GM11168 (cell line): ENCODE data around the gene MYO5B.

ENCODE experiments used
- in situ Hi-C: fragments of 300-500 bp; cut with MboI; formaldehyde crosslinking; loops from one replicate; pipeline ENCODE4 v1.12.0; 2022; ENCODE audit warnings: low sequenced_read_pairs; ENCODE audit not compliant: unreplicated experiment

MYO5B gene

DNA sequence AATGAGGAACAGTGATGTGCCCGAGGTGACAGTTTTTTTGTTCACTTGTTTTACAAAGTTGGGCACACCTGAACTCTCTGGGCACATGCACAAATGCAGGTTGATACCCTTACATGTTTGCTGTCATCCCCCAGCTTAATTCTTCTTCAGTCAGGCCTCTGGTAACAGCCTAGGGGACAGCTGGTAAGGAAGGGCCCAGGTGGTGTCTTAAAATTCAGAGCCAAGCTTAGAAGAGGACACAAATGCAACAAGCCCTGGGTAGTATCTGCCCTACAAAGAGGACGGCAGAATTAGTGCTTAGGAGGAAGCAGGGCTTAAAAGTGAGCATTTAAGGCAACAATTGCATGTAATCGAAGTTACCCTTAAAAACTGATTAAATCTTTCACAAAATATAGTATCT lies 209.7 kb downstream of the MYO5B start:
- in situ Hi-C loops: no loop called here

DNA sequence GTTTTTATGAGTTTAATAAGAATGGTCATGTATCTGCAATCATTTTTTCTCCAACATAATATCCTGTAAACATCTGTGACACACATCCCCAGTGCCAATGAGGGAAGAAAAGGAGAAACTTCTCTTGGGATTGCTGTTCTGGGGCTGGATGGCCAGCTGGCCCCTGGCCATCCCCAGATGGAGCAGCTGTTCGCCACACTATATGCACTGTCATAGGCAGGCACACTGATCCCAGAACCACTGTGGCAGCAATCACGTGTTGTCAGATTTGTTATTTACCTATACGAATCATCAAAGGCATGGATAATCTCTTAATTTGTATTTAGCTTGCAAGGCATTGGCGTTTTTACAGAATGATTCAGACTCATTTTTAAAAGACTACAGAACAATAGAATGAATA lies 214.1 kb downstream of the MYO5B start:
- in situ Hi-C loops: no loop called here

DNA sequence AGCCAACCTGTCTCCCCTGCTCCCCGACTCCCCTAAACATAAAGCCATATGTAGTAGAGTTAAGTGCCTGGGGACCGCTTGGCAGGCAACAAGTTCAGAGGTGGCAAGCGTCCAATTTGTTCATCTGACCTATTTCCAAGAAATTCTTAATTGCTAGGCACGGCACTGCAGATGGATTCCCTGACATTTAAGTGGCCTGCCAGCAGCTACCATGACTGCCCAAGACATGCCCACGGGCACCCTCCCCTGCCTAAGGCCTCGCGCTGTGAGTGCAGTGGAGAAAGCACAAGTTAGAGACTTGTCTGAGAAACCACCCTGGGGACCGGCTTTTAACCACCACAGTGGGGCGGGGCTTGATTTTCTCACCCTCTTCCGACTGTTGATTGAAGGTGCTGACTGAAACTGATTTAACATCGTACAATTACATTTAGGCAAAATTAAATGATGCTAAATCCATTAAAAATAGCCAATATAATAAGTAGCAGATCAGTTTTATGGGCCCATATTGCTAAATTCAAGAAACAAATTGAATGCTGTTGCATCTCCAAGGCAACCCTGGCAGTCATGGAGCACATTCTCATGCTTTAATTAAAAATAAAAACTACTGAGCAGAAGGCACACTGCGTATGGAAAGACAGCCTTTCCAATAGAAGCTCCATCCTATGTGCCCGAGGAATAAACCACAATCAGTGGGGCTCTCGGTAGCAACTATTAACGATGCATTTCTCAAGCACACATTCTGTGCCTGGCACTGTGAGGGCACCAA lies 218.0 kb downstream of the MYO5B start:
- in situ Hi-C loops: no loop called here

DNA sequence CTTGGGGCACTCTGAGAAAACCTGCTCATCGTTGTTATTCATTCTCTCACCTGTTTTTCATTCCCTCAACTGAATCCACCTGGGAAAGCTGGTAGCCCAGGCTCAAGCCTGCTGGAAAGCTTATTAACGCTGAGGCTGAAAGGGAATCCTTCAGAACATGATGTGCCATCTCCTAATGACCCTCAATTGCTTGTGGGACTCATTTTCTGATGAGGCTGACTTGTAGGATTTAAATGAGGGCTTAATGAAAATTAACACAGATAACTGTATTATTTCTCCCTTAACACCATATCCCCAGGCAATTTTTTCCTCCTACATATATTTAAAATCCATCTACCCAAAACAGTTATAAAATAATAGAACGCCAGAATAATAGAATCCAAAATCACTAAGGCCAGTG lies 218.9 kb downstream of the MYO5B start:
- in situ Hi-C loops: no loop called here

DNA sequence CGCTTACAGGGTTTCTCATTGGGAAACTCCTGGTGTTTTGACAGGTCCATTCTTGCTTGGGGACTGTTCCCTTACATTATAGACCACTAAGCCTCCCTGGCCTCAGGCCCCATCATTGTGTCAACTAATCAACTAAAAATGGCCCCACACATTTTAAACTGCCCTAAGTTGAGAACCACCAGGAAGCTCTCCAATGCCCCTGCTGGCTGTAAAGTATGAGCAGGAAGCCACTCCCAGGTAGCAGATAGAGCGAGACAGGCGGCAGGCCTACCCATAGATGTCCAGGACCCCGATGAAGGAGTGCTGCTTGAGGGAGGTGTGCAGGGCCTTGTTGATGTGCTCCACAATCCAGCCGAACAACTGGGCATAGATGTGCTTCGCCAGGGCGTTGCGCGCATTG lies 220.9 kb downstream of the MYO5B start:
- in situ Hi-C loops: no loop called here

DNA sequence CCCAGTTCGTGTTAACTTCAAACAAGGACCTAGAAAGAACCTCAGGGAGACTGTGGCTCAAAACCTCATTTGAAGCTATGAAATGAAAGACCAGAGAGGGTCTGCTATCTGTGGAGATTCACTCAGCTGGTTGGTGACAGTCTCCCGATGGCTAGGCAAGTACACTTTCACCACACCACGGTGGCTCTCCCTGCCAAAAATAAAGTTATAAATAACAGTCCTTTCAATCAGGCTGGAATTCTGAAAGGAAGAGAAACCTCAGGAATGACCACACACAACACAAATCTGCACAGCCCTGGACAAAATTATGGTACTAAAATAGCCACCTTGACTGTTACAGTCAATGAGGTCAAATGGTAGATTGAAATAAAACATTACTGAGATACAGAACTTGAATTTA lies 221.4 kb downstream of the MYO5B start:
- in situ Hi-C loops: no loop called here

DNA sequence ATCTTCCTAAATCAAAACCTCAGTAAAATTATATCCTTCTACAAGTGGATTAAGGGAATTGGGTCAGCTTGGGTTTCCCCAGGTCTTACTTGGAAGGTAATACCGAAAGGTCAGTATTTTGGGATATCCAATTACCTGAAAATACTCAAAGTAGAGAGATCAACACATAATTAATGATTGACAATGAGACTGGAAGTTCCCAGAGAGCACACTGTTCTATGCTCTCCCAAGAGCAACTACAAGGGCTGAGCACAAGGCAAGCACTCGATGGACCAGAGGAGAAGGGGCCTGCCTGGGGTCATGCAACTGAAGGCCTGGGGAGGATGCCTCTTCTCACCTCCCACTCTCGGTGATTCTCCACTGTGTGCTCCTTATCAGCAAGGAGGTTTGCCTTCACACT lies 222.4 kb downstream of the MYO5B start:
- in situ Hi-C loops: no loop called here

DNA sequence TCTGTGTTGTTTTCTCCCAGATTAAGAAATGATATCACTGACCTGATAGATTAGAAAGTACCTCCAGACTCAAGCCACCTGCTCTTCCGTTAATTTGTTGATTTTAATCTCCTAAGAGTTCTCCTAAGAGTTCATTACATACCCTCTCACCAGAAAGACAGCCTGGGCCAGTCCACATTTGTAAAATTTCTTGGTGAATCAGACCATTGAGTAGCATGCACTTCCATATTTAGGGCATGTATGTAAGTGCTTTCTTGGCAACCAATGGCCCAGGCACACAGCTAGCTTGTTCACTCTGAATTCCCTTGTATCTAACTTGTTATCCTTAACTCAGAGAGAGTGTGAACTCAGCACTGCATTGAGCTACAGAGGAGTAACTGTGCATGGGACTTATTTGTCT lies 223.5 kb downstream of the MYO5B start:
- in situ Hi-C loops: no loop called here

DNA sequence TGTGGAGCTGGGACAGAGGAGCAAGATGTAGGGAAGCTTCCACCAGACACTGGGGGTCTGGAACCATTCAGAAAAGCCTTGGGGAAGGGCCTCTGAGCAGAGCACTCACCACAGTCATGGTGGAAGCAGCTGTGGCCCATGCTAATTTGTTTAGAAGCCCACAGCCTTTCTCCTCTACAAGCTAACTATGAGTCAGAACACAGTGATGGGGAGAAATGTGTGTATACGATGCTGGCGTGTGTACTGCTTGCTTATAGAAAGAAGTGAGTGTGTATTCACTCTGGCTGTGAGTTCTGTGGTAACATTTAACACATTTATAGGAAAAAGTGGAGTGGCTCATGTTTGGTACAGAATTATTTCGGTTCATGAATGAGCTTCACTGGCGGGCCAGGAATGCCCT lies 224.6 kb downstream of the MYO5B start:
- in situ Hi-C loops: no loop called here

DNA sequence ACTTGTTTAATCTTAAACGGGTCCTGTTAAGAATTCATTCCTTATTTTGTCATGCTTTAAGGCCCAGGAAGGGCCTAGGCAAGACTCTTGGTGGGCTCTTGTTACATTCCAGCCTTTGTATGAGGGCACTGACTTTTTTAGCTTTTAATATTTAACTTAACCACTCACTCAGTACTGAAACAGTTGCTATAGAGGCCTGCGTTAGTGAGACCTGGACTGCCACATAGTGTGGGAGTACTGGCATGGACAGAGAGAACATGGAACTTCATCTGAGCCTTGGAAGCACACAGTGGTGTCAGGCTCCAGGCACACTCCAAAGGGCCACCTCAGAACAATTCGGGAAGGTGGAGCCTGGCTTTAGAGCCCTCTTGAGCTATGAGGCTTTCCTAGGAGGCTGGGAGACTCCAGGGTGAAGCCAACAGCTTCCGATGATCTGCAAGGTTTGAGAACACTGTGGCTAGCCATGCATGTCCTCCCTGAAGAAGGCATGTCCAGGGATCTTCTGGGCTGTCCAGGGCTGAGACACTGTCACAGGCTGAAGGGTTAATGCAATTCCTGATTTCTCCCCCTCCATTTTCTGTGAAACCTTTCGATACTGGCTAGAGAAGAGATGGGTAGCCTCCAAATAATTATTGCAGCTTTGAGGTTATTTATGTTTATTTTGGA lies 226.2 kb downstream of the MYO5B start:
- in situ Hi-C loops: no loop called here

DNA sequence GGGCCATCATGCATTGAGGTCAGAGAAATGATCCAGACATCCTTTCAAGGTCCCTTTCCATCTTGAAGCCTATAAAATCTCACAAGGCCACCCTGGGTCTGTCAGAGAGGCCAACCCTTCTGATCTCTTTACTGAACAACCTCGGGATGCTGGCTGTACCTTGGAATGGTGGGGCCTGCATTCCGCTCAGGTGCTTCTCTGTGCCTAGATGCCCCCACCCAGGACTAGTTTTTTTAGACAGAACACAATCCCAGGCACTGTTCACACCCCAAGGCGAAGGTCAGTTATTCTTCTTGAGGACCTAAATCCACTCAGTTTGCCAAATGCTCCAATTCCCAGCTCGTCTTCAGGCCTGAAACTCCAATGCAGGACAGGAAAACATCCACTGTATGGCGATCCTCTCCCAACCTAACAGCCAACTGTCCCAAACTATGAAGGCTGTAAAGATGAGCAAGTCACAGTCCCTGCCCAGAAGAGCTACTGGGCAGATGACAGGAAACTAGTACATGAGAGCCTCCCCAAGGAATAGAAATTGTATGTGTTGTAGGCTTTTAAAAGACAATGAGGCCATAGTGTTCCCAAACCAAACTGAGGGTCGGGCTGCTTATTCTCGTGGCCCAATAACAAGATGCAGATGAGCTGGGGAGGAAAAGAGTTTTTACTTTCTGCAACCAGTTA lies 227.2 kb downstream of the MYO5B start:
- in situ Hi-C loops: no loop called here

DNA sequence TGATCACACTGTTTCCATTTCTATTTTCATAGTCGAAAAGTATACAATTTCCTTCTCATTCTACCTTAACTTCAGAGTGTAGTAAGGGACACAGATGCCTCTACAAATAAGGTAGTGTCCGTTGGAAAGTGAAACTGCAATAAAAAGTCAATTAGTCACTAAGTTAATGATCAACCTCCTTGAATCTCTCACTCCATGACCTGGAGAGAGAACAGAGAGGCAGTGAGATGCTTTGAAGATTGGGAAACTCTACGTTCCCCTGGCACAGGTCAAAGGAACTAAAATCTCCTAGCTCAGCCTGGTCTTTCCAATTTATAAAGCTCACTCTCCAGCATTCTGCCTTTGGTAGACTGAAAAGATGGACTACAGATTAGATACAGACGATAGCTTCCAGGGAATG lies 227.8 kb downstream of the MYO5B start:
- in situ Hi-C loops: no loop called here

DNA sequence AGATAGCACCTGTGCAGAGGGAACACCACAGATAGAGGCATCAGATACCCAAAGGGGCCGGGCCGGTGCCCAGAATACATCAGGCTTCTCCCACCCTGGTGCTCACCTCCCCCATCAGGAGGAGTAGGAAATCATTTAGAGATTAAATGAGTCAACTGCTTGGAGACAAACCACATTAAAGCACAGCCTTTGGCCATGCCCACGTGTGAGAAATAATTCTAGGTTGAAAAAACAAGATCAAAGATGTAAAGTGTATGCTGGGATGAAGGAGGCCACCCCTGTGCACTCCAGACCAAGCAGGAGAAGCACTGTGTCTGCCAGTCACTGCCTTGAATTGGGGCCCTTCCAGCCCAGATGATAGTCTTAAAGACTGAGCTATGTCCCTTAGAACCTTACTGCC lies 228.9 kb downstream of the MYO5B start:
- in situ Hi-C loops: no loop called here

DNA sequence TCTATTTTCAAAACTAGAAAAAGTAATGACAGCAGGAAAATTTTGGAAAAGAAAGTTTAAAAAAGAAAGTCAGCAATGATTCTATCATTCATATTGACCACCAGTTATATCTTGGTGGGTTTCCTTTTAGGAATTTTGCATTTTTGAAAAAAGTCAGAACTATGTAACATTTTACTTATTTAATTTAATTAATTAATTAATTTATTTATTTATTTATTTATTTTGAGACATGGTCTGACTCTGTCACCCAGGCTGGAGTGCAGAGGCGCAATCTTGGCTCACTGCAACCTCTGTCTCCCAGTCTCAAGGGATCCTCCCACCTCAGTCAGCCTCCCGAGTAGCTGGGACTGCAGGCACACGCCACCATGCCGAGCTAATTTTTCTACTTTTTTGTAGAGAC lies 231.7 kb downstream of the MYO5B start:
- in situ Hi-C loops: no loop called here

DNA sequence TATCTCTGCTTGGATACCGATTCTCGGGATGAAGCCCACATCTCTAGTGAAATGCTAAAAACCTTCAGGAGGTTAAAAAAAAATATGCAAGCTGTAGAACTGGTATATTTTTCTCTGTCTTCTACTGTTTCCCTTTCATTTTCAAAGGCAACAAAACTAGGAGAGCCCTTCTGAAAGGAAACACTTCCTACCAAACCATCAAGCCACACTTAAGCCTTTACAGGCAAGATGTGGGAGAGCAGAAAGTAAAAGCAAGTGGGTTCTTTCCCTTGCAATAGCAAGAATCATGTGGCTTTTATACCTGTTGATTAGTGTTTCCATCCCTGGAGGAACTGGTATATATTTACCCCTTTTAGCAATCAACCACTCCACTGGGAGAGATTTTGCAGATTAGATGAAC lies 233.7 kb downstream of the MYO5B start:
- in situ Hi-C loops: no loop called here

DNA sequence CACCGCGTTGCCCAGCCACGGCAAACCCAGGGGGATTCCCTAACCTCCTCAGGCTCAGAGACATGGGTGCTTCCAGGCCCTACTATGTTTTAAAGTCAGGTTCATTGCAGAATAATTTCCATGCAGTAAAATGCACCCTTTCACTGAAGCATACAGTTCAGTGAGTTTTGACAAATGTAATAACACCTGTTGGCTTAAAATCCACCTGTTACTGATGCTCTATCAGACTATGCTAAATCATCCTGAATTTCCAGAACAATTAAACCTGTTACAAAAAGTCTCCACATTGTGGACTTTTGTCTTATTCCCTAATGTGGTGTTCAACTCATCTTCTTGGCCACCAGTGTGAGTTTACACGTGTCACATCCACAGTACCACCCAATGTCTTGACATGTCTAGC lies 234.6 kb downstream of the MYO5B start:
- in situ Hi-C loops: no loop called here

DNA sequence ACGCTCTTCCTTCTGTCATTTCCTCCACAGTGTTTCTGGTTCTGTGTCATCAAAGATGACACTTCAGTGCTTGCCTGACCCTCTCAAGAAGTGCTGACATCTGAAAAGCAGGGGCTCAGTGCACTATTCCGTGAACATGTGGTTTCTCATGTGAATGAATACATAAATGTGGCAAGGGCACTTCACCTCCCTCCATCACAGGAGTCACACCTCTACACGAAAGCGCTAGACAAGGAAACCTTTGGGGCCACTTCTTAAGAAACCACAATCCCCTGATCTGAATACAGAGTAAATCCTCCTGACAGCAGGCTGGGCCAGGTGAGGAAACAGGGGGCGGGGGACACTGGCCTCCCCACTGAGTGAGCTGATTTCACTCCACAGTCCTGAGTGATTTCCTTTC lies 235.8 kb downstream of the MYO5B start:
- in situ Hi-C loops: no loop called here

DNA sequence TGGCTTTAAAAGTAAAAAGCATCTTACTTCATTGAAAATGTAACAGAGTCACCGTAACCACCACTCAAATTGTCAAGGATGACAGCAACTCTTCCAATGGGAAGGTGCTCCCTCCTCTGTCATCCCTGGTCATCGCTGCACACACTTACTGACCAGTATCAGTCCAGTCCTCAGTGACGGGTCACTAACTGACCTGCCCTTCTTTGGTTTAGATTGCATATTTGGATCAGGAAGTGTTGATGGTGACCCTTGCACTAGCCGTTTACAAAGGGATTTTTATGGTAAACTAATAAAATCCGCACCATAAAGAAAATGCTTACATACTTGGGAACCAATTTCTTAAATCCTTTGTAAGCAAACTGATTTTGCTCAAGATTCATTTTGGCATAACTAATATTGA lies 239.7 kb downstream of the MYO5B start:
- in situ Hi-C loops: no loop called here

DNA sequence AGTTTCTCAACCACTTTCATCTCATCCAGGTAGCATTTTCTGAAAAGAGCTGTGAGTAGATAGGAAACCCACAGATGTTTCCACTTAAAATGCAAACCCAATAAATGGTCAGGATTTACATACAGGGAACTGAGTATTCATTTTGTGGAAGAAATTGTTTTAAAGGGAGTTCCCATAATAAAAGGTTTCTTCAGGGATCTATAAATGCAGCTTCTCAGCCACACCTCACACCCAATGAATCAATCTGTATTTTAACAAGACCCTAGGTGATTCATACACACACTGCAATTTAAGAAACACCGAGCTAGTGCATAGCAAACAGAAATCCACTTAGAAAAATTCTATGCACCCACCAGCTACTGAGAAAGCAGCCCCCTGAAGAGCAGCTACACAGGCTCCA lies 241.6 kb downstream of the MYO5B start:
- in situ Hi-C loops: no loop called here

DNA sequence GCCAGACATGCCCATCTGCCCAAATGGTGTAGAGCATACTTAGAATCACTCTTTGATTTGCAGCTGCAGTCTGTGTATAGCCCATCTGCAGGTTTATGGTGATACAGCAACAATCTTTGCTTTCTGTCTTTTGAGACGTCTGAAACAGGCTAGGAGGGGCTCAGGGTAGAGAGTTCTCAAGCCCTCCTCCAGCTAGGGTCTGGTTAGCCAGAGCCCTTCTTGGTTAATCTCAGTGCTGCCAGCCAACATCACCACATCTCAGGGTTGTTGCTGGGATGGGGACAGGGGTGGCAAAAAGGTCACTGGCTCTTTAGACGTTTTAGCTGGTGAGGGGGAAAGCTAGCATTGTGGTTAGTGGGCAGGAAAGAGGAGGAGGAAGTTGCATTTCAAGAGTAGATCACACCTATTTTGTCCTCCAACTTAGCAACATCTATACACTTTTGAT lies 245.0 kb downstream of the MYO5B start:
- in situ Hi-C loops: no loop called here

DNA sequence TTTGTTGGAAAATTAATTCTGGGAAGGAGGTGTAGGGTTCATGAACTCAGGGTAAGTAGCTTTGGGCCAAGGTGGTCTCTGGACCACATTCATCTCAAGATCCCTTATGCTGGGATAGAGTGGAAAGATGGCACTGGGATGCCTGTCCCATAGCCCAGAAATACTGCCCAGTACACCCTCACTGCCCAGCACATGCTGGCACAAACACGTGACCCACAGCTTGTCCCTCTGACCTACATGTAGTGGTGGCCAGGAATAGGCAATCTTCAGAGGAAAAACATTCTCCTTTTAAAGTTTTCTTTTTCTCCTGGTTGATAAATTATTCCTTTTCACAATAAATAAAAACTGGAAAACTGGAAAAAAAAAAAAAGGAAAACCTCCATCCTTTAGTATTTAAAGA lies 246.0 kb downstream of the MYO5B start:
- in situ Hi-C loops: no loop called here

DNA sequence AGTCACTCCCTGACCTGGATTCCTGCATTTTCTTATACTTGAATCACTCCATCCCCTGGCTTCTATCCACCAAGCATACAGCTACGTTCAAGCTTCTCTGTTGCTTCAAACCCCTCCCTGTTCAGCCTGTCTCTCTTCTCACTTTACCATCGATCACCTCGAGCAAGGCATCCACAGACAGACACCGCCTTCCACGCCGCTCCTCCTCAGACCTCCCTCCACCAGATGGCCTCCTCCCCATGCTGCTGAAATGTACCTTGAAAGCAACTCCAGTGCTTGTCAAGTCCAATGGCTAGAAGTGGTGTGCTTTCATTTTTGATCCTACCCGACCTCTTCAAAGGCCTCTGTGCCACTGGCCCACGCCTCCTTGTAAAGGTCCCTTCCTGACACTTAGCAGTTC lies 250.3 kb downstream of the MYO5B start:
- in situ Hi-C loops: no loop called here
